HL-60 (cell line): ENCODE data around the gene NTRK2.

Experiments used
- DNase-seq, 2 experiments: peaks; one replicate each; pipeline ENCODE4 v3.0.0-alpha.2; 2010 to 2020; ENCODE audit warnings: low read depth in 1 of 2, low spot score in 1 of 2
- H3K27ac ChIP-seq: fragments of 250-450 bp; sonication (Bioruptor Pico); replicated peaks from 2 replicates; pipeline ENCODE4 v1.5.1; 2020; ENCODE audit warnings: mild to moderate bottlenecking, moderate library complexity
- H3K27me3 ChIP-seq: fragments of 250-450 bp; sonication (Bioruptor Pico); 2 replicates; pipeline ENCODE4 v1.5.1; 2021; ENCODE audit warnings: mild to moderate bottlenecking, moderate library complexity; ENCODE audit not compliant: insufficient read depth, poor library complexity, severe bottlenecking
- H3K4me3 ChIP-seq: replicated peaks from 2 replicates; pipeline ENCODE4 v1.5.1; 2011; ENCODE audit warnings: mild to moderate bottlenecking, control low read depth, low read length; ENCODE audit not compliant: insufficient read depth
- GABPA ChIP-seq: IDR thresholded peaks from 2 replicates; pipeline ENCODE4 v1.6.1; 2012; ENCODE audit warnings: low read depth
- POLR2AphosphoS5 ChIP-seq: IDR thresholded peaks from 2 replicates; pipeline ENCODE4 v1.6.1; 2012; ENCODE audit warnings: low read depth
- REST ChIP-seq: IDR thresholded peaks from 2 replicates; pipeline ENCODE4 v1.6.1; 2012; ENCODE audit warnings: low read depth; ENCODE audit not compliant: insufficient replicate concordance
- SPI1 ChIP-seq: IDR thresholded peaks from 2 replicates; pipeline ENCODE4 v1.6.1; 2012; ENCODE audit warnings: low read depth, mild to moderate bottlenecking, borderline replicate concordance
- TF ChIP-seq, protein P1 (sequence below): IDR thresholded peaks from one replicate; pipeline ENCODE4 v1.5.1; 2011; ENCODE audit warnings: low read length, control low read depth, inconsistent platforms; ENCODE audit not compliant: insufficient read depth

The NTRK2 gene

GRCh38 chr9:84703793-84704192 lies 34.3 kb downstream of the NTRK2 start:
- TF ChIP-seq SPI1 (no peak), POLR2AphosphoS5 (no peak), REST (no peak), GABPA (no peak)
- no peak overlapping the region for H3K4me3 ChIP-seq
- no peak overlapping the region for H3K27ac ChIP-seq
- peaks cover 14% of the 10 kb centered on the region for H3K27me3 ChIP-seq
- DNase-seq: no peak

- Histone ChIP-seq H3K27ac (no peak overlapping the region), H3K4me3 (no peak overlapping the region), H3K27me3 (peaks cover 12% of the 10 kb centered on the region)
- TF ChIP-seq GABPA (no peak), SPI1 (no peak), REST (no peak), POLR2AphosphoS5 (no peak)
- TF ChIP-seq, protein P1, sequence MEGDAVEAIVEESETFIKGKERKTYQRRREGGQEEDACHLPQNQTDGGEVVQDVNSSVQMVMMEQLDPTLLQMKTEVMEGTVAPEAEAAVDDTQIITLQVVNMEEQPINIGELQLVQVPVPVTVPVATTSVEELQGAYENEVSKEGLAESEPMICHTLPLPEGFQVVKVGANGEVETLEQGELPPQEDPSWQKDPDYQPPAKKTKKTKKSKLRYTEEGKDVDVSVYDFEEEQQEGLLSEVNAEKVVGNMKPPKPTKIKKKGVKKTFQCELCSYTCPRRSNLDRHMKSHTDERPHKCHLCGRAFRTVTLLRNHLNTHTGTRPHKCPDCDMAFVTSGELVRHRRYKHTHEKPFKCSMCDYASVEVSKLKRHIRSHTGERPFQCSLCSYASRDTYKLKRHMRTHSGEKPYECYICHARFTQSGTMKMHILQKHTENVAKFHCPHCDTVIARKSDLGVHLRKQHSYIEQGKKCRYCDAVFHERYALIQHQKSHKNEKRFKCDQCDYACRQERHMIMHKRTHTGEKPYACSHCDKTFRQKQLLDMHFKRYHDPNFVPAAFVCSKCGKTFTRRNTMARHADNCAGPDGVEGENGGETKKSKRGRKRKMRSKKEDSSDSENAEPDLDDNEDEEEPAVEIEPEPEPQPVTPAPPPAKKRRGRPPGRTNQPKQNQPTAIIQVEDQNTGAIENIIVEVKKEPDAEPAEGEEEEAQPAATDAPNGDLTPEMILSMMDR: no peak
- no peak for DNase-seq
Measured at GRCh38 chr9:84705128-84705527, 35.6 kb downstream of the NTRK2 start.

DNA sequence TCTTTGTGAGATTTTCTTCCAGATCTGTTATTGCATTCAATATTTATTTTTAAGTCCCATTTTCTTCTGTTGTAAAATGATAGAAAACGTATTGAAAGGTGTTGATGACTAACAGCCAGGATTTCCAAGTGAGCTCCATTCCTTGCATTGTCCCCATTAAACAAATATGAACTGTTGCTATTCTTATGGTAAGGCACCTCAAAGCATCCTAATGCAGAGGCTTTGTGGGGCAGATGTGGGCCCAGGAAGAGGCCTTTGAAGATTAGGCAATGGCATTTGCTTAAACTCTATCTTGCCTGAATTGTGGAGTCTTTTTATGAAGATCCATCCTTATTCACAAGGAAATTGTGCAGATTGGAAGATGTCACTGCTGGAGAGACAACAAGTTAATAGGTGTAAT lies 38.9 kb downstream of the NTRK2 start:
- Histone ChIP-seq H3K27me3 (peaks cover 7% of the 10 kb centered on the region), H3K27ac (no peak overlapping the region), H3K4me3 (no peak overlapping the region)
- DNase-seq: no peak
- no peak for TF ChIP-seq POLR2AphosphoS5
- TF ChIP-seq SPI1: no peak
- TF ChIP-seq REST: no peak
- TF ChIP-seq GABPA: no peak
- TF ChIP-seq, protein P1: no peak

DNA sequence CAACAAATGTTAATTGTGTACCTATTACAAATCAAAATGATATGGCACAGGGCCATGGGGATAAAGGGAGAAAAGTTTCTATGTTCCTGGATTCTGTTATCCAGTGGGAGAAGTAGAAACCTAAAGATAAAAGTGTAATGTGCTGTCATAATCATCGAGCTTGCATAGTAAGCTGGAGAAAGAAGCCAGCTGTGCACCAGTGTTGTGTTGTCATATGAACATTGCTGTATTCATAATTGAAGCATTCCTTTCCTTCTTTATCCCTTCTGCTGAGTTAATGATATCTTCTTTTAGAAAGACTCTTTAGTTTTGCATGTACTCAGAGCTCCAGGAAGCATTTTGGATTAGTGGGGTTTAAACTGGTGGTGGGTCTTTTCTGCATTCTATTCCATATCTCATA lies 39.5 kb downstream of the NTRK2 start:
- TF ChIP-seq POLR2AphosphoS5 (no peak), GABPA (no peak), SPI1 (no peak), REST (no peak)
- TF ChIP-seq, protein P1: no peak
- no peak for DNase-seq
- Histone ChIP-seq H3K4me3 (no peak overlapping the region), H3K27ac (no peak overlapping the region), H3K27me3 (peaks cover 7% of the 10 kb centered on the region)
